Left renal pelvis (tissue), 4 donors: ENCODE data around the gene ITSN2. TPM values are rescaled to one million over a fixed set of nuclear protein-coding genes. Genes with fewer than 3 reads are reported as not detected.
A peak's percentile ranks its signal among the peaks of the same experiment; 100 is the strongest.
"Not testable (repeated sequence)": the region's sequence is repeated elsewhere in the genome, so short reads cannot be mapped to it uniquely, and the experiment has no call there.

ENCODE experiments used
- DNase-seq, 4 donors: peaks; one replicate each; pipeline ENCODE4 v3.0.0-alpha.2; 2013; ENCODE audit warnings: low read depth in 4 of 4, low spot score in 3 of 4
- polyA plus RNA-seq, 4 donors: library from polyadenylated mRNA; unstranded; fragments of 120-200 nt; gene quantifications; one replicate each; pipeline ENCODE4 v1.2.1, GENCODE V29; 2013; ENCODE audit not compliant: insufficient read length in 4 of 4

Gene ITSN2
- polyA plus RNA-seq, 4 donors = 20.8 to 32.4 (median 28.7) TPM

DNA sequence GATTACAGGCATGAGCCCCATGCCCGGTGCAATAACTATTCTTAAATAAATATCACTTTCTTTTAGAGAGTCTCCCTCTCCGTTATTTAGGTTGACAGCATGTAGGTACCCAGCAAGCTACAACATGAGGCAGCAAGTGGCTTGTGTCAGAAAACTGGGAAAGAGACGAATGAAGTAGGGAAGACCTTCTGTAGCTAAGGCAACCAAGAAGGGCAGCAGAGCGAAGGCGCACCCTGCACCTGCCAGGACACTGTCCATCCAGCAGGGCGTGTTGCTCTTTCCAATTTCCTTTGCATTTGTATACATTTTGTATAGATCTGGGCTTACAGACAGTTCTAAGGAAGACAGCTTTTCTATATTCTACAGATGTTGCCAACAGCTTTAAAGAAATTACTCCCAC lies 137.4 kb downstream of the ITSN2 start:
- DNase-seq = no peak

DNA sequence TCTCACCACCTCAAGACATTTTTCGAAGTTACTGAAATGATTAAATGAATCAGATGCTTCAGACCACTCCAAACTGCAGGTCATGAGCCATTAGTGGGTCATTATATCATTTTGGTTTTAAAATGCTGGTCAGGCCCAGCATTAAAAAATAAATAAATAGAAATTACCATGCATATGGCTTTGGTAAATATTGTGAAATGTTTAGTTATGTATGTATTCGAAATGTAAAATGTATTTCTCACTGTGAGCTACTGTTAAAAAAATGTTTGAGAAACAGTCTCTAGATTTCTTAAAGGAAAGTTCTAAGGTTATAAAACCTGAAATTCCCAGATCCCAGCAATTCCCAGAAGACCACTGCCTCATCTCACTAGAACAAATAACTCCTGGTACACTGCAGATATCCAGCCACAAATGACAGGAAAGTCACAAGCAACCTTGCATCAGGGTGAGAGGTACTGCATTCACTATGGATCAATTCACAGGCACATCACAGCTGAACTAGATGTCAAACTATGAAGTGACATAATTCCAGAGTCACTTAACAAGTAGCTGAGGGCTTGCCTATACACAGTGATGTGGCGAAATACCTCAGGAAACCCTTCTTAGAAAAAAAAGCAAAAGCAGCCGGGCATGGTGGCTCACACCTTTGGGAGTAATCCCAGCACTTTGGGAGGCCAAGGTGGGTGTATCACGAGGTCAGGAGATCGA lies 138.8 kb downstream of the ITSN2 start:
- DNase-seq = no peak

DNA sequence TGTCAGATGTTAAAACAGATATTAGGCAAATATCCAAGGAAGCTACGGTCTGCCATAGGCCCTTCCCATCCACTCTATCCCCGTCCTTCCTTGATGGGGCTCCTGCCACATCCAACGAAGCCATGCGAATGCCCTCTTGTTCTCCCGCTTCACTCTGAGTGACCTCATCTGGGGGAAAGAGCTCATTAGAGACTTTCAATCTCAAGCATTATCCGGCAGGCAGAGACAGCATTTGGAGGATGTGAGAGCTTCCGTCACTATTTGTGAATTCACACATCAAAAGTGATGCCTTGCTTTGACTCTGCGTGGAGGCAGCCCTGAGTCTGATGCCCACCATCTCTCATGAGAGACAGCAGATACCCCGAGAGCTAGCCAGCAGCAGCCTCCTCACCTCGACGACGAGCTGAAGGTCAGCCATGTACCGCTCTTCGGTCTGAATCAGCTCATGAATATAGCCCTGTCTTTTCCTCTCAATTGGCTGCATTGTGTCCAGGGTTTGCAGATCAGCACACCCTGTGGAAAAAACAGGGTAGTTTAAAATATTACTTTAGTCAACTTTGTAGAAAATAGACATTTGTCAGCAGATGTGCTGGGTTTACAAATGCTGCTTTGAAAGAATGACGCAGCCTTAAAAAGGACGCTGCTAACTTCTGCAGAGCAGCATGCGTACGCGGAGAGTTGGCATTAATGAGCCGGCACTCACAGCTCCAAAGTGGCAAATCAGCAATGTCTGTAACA lies 139.6 kb downstream of the ITSN2 start:
- no peak for DNase-seq

DNA sequence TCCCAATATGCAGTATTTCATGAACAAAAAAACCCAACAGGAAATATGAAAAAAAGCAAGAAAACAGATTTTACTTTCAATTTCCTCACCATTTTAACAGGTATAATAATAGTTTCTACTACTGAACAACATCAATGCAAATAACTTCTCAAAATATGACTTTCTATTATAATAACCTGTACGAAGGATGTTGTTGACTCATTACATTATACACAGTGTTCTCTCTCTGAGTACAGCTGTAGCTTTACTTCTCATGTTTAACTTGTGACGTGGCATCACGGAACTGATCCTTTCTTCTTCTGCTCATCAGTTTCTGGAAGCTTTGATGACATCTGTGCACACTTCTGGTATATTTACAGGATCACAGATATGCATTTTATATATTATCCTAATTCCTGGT lies 145.5 kb downstream of the ITSN2 start:
- no peak for DNase-seq

DNA sequence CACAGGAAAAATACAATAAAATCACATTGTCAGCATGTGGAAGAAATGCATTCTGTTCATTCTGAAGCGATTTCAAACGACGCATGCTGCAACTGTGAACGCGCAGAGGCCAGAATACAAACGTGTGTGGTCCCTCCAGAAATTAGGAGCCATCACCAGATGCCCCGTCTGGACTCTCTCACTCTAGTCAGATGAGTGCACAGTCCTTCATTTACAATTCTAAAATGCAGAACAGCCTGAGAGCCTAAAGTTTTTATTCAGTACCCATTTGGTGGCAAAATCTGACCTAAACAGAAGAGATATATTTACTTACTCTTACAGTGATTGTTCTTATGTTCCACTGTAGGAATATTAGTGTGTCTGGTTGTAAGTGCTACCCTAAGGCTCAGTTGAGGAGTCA lies 148.9 kb downstream of the ITSN2 start:
- no peak for DNase-seq

DNA sequence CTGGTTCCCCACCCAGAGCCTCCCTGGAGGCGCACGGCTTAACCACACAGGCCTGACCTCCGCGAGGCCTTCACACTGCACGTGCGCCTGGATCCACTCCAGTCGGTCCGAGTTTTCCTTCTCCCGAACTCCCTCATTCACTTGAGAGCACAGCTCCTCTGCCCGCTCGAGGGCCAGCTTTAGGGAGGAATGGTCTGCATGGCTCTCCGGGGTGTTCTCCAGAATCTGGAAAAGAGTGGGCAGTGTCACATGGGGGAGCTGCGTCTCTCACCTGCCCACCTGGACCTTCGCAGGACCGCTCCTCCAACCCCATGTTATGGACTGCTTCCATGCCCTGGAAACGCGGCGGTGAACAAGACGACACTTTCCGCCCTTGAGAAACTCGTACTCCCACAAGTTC lies 149.6 kb downstream of the ITSN2 start:
- DNase-seq = no peak

DNA sequence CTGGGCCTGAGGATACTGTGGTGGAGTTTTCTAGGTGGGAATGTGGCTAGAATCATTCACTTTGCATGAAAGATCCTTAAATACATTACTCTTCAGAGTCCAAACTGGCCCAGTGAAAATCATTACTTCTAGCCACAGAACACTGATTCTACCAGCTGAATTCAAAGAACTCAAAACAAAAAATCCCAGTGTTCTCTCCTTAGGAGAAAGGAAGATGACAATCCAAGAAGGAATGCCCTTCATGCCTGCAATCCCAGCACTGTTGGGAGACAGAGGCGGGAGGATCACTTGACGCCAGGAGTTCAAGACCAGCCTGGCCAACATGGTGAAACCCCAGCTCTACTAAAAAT lies 150.3 kb downstream of the ITSN2 start:
- no peak for DNase-seq

DNA sequence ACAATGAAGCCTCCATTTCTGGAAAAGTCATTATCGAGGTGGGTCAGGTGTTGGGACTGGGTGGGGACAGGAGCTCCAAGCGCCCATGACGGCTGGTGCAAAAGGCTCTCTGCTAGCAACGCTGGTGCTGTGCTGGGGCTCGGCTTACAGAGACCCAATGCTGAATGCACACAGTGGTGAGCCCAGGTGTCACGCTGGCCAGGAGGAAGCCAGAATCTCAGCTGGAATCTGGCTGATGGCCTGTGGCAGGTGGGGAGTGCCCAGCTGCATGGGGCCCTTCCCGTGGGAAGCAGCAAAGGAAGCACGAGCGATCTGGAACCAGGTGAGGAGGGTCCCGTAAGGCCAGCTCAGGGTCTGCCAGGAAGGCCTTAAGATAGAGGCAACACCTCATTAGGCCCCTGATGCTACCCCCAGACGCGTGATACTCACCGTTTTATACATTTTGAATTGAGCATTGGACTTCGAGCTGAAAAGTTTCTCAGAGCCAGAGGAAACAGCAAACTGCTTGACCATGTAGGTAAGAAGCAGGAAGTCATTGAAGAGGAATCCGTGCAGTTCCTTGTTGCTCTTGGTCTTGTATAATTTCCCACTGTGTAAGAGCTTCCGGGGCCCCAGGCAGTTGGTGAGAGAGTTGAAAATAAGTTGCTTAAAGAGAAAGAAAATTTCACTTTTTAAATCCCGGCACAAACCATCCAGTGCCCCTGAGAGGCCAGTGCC lies 150.8 kb downstream of the ITSN2 start:
- peak in 1 of 4 donors; percentile 2 for DNase-seq

DNA sequence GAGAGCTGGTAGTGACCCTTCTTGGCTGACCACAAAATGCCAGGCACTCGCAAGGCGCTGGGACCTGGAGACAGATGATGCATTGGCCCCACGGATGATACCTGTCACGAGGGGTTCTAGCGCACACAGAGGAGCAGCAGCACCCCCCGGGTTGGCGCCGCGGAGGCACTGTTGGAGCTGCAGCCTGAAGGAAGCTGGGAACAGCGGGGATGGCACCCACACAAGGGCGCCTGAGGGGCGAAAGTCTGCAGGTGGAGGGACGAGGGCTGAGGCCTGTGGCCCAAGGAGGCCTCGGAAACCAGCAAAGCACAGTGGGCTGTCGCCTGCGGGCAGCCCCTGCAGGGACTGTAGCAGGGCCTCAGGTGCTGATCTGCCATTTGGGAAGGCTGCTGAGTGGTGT lies 151.8 kb downstream of the ITSN2 start:
- no peak for DNase-seq

DNA sequence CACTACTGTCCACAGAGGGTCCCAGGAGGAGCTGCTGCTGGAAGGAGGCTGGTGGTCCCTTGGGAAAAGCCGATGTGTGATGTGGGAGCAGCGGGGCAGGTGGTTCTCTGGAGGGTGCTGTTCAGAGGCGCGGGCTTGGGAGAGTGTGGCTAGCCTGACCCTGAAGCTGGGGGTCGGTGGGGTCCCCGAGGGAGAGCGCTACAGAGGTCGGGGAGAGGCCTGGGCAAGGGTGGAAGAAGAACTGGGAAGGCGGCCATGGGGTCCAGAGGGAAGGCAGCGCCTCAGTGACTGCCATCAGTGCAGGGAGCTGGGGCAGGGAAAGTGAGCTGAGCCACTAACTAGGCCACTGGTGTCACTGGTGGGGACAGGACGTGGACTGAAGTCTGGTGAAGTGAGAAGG lies 153.0 kb downstream of the ITSN2 start:
- DNase-seq = no peak

DNA sequence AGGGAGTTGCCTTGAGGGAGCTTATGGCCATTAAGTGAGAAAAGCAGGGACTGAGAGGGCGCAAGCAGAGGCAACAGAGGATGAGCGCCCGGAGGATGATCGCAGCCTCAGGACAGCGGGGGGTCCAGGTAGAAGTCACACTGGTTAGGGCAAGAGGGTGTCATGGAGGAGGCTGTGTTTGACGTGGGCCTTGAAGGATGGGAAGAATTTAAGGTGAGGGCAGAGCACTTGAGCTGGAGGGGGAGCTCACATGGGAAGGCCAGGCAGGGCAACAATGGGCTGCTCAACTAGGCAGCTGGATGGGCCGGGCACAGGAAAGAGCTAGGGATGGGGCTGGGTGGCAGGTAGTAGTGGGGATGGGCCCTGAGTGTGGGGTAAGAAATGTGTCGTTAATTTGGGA lies 153.6 kb downstream of the ITSN2 start:
- no peak for DNase-seq

DNA sequence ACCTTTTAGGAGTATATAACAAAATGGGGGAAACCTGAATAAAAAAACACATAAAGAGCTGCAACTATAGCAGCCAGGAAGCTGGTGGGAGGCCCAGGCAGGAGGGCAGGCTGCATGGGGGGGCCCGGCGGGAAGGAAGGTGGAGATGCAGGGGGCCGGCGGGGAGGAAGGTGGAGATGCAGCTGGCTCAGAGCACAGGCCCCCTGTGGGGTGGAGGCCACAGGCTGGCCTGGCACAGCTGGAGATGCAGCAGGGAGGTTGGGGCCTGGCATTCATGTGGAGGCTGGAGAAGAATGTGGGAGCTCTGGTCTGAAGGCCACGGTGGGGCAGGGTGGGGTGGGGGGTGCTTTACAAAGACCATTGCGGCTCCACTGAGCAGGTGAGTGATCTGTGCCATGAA lies 154.1 kb downstream of the ITSN2 start:
- no peak for DNase-seq

DNA sequence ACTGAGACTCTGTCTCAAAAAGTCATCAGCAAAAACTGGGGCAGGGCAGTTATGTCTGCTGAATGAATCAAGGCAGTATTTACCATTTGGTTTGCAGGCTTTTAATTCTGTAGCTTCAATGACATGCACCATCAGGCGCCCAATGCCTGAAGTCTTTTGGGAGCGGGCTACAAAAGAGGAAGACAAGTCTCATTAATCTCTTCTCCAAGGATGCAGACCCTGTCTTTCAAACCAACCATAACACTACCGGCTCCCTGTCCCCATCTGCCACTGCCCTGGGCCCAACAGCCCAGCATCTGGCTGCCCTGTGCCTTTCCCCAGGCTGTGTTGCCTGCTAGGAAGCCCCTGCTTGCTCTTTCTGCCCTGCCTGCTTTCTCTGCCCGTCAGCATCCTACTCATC lies 155.2 kb downstream of the ITSN2 start:
- no peak for DNase-seq

DNA sequence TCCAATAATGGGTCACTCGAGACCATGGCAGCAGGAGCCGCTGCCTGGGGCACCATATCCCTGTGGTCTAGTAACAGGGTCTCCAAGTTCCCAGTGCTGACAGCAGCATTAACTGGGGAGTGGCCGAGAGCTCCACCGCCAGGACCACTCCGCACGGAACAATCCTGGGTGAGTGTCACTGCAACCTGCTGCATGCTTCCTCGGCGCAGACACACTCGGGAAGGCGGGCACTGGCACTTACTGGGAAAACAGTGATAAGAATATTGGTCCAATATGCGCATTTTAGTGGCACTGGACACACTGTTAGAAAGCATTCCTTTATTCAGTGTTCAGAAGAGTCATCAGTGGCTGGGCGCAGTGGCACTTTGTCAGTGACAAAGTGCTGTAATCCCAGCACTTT lies 155.8 kb downstream of the ITSN2 start:
- DNase-seq = no peak

DNA sequence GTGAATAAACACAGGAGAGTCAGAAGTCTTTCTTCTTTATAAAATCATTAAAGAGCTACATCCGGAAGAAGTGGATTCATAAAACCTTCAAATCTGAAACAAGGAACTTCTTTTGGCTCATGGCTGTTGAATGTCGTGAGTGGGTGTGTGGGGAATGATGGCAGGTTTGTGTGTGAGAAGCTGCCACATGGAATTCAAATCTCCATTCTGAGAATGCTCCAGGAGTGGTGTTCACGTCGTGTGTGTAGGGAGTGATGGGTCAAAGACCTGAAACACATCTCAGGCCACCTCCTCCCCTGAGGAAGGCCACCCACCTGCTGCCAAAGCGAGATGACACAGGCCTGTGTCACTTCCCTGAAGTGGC lies 156.6 kb downstream of the ITSN2 start:
- no peak for DNase-seq

DNA sequence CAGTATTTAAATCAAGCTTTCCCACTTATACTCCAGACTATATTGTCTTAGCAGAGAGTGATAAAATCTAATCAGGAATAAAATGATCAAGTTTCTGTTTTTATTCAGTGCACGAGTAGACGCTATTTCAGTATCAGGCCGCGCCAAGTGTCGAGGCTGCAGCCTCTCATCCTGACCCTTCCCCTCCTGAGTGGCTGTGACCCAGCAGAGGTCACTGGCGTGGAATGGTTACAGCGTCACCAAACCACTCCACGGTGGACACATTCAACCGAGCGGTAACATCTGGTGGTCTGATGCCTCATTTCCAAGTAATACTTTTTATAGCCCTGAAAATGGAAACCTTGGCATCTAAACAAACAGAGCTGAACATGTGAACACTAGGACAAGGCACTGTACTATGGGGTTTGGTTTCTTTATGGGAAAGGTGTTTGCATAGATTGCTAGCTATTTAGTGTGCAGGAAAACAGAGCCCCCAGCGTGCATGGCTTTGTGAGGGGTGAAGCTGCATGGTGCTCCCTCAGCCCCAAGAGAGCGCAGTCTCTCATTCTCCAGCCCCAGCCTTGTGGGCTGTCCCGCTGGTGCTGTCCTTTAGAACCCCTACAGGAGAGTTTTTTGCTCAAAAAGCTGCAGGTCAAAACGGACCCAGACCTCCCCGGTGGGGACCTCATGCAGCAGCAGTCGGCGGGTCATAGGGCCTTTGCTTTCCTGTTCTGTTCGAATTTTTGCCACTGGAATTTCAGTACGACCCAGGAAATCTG lies 157.1 kb downstream of the ITSN2 start:
- DNase-seq = peak in 1 of 4 donors; percentile 21

DNA sequence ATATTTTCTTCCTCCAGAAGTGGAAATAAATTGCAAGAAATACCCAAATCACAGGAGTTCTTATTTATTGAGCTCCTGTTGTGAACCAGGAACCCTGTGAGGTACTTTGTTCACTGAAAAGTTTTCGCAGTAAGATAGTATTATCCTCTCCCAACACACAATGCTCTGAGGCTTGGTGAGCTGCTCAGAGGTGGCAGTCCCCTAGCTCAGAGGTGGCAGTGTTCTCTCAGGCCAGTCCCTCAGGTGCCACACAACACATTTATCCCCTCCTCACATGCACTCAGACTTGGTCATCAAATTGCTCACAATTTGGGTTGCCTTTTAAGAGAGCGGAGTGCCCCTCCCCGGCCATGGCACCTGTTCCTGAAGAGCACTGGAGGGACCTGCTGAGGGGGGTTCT lies 159.5 kb downstream of the ITSN2 start:
- DNase-seq = no peak

DNA sequence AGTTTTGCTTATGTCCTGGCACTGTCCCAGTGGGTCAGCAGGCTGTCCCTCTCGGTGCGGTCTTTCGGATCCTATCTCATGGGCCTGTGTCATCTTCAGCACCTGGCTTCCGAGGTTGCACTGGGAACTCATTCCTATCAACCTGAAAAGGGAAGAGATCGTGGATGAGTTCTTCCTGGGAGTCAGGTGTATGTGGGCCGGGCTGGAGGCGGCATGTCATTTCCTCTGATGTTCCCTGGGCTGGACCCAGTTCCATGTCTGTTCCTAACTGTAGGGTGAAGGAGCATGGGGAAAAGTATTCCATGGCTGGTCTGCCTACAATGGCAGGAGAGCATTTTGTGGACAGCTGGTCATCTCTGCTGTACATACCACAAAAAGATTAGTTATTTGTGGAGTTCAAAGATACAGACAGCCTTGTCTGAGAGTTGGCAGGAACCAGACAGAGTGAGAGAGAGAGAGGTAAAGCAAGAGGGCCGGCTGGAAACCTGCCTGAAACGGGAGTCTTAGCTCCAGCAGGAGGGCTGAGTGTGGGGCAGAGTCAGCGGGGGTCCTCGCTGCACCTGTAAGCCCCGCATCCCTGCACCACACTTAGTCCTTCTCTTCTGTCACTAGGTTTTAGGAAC lies 160.3 kb downstream of the ITSN2 start:
- no peak for DNase-seq

DNA sequence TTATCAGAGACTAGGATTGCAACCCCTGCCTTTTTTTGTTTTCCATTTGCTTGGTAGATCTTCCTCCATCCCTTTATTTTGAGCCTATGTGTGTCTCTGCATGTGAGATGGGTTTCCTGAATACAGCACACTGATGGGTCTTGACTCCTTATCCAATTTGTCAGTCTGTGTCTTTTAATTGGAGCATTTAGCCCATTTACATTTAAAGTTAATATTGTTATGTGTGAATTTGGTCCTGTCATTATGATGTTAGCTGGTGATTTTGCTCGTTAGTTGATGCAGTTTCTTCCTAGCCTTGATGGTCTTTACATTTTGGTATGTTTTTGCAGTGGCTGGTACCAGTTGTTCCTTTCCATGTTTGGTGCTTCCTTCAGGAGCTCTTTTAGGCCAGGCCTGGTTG lies 163.1 kb downstream of the ITSN2 start:
- DNase-seq = not testable (repeated sequence)

DNA sequence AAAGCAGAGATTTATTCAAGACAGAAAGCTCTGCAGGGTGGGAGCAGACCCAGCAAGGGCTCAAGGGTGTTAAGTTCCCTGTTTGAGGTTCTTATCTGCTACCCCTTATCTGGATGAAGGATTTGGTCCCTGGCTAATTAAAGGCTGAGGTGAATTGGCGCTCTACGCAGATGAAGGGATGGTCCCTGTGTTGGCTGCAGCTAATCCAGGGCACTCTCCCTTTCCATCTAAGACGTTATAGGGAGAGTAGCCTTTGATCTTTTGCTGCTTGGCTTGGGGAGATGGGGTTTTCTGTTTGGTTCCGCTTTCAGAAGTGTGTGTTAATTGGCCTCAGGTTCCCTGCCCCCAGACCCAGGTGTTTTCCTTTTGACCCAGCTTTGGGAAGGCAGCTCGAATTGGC lies 168.5 kb downstream of the ITSN2 start:
- DNase-seq = no peak

DNA sequence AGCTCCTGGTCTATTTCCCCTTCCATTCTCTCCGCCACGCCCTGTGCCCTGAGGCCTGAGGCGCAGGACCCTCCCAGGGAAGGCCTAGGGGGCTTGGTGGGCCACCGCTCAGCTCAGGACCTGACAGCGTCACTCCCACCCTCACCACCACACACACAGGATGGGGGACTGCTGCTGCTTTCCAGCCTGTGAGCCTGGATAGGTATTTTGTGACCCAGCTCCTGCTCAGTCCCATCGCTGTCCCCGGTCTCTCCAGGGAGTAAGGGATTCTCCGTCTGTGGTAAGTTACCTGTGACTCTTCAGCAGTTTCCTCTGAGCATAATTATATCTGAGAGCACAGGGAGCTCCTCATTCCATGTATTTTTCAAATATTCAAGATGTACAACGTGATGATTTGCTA lies 169.2 kb downstream of the ITSN2 start:
- DNase-seq = no peak
